Endothelial cell of umbilical vein (primary cell): ENCODE data around the gene CASP5. TPM values are rescaled to one million over a fixed set of nuclear protein-coding genes. Genes with fewer than 3 reads are reported as not detected.

Experiments
- BruUV-seq: library from RNA; stranded (reverse); fragments of 400-500 nt; replicated peaks from 2 replicates; lab custom pipeline; 2021; lab: Mats Ljungman, UMichigan
- CTCF ChIA-PET: fragments of 300-600, 350-600 bp; sonication (Branson Sonifier 250); formaldehyde crosslinking; loops from one replicate; lab custom pipeline; 2021; ENCODE audit warnings: antibody characterized with exemption, inconsistent platforms; lab: Charles Lee
- POLR2A ChIA-PET: fragments of 300-600, 350-600 bp; sonication (Branson Sonifier 250); formaldehyde crosslinking; loops from one replicate; lab custom pipeline; 2021; ENCODE audit warnings: antibody characterized with exemption, inconsistent platforms; lab: Charles Lee
- DNase-seq: peaks from one replicate; pipeline ENCODE4 v3.0.0-alpha.2; 2011; ENCODE audit warnings: low read depth, low spot score
- FAIRE-seq: peaks from 2 replicates; lab custom pipeline; 2011; peaks lifted over from hg19 to GRCh38; lab: Jason Lieb, UNC
- H2AFZ ChIP-seq: 2 replicates; pipeline ENCODE4 v1.6.0; 2012; ENCODE audit warnings: low read depth, low read length, control low read depth, inconsistent platforms
- H3K27ac ChIP-seq: 2 replicates; pipeline ENCODE4 v1.5.1; 2011; ENCODE audit warnings: low read depth, mild to moderate bottlenecking, control low read depth, low read length, moderate library complexity; ENCODE audit not compliant: insufficient read depth
- H3K27me3 ChIP-seq, 2 experiments: 2 replicates each; pipeline versions ENCODE4 v1.6.0 to v1.6.1; 2011; ENCODE audit warnings: low read length in 2 of 2, mixed read lengths in 1 of 2; ENCODE audit not compliant: control insufficient read depth in 2 of 2, insufficient read depth in 2 of 2
- H3K36me3 ChIP-seq, 2 experiments: 2 replicates in 1 of 2; 3 replicates in 1 of 2; pipeline ENCODE4 v1.5.1; 2011; ENCODE audit warnings: low read length in 2 of 2, mild to moderate bottlenecking in 1 of 2, moderate library complexity in 1 of 2; ENCODE audit not compliant: control insufficient read depth in 2 of 2, insufficient read depth in 2 of 2; ENCODE audit errors: extremely low read depth in 1 of 2
- H3K4me1 ChIP-seq: 3 replicates; pipeline ENCODE4 v1.5.1; 2011; ENCODE audit warnings: mild to moderate bottlenecking, low read length; ENCODE audit not compliant: control insufficient read depth, insufficient read depth; ENCODE audit errors: extremely low read depth
- H3K4me2 ChIP-seq: 2 replicates; pipeline ENCODE4 v1.6.1; 2011; ENCODE audit warnings: low read length, control low read depth, mixed read lengths; ENCODE audit not compliant: insufficient read depth
- H3K4me3 ChIP-seq, 3 experiments: fragments of 200-600 bp in 1 of 3; sonication (generic), shearing (Covaris generic) in 1 of 3; replicated peaks in 1 of 3; 2 replicates each; pipeline ENCODE4 v1.5.1; 2011 to 2016; ENCODE audit warnings: control low read depth in 3 of 3, low read length in 3 of 3, mild to moderate bottlenecking in 2 of 3, inconsistent platforms in 1 of 3, low read depth in 1 of 3, moderate library complexity in 1 of 3; ENCODE audit not compliant: insufficient read depth in 1 of 3
- H3K79me2 ChIP-seq: 2 replicates; pipeline ENCODE4 v1.6.0; 2012; ENCODE audit warnings: low read length, inconsistent platforms; ENCODE audit not compliant: control insufficient read depth, insufficient read depth
- H3K9ac ChIP-seq: replicated peaks from 2 replicates; pipeline ENCODE3; 2011; ENCODE audit warnings: low read length, control low read depth; ENCODE audit not compliant: insufficient read depth; ENCODE audit errors: extremely low read depth
- H3K9me1 ChIP-seq: replicated peaks from 3 replicates; pipeline ENCODE4 v1.6.0; 2011; ENCODE audit warnings: mild to moderate bottlenecking, low read length; ENCODE audit not compliant: control insufficient read depth, insufficient read depth; ENCODE audit errors: extremely low read depth
- H3K9me3 ChIP-seq: replicated peaks from 2 replicates; pipeline ENCODE4 v1.5.1; 2012; ENCODE audit warnings: low read length, inconsistent platforms; ENCODE audit not compliant: control insufficient read depth, insufficient read depth
- H4K20me1 ChIP-seq: replicated peaks from 2 replicates; pipeline ENCODE3; 2011; ENCODE audit warnings: mild to moderate bottlenecking, low read length; ENCODE audit not compliant: control insufficient read depth, insufficient read depth; ENCODE audit errors: extremely low read depth
- CTCF ChIP-seq, 2 donors: IDR thresholded peaks; 1 replicate in 1 of 2; 2 replicates in 1 of 2; pipeline ENCODE4 v1.5.1; 2011; ENCODE audit warnings: low read length in 2 of 2, mild to moderate bottlenecking in 2 of 2, moderate library complexity in 2 of 2, control low read depth in 1 of 2, inconsistent platforms in 1 of 2, low read depth in 1 of 2; ENCODE audit not compliant: insufficient read depth in 1 of 2; ENCODE audit errors: extremely low read depth in 1 of 2
- JUN ChIP-seq: IDR thresholded peaks from 2 replicates; pipeline ENCODE4 v1.6.1; 2011; ENCODE audit warnings: borderline replicate concordance, low read depth; ENCODE audit not compliant: insufficient read length, insufficient read depth
- POLR2A ChIP-seq: IDR thresholded peaks from 2 replicates; pipeline ENCODE4 v1.6.1; 2012; ENCODE audit warnings: low read depth, mild to moderate bottlenecking, control low read depth, low read length
- dilution Hi-C: fragments of 300-500 bp; cut with MboI; formaldehyde crosslinking; loops from one replicate; pipeline ENCODE4 v1.15.0; 2019; ENCODE audit warnings: low sequenced_read_pairs; ENCODE audit not compliant: extremely low pct_ligation_motif_present
- intact Hi-C: fragments of 100-400 bp; cut with micrococcal nuclease; formaldehyde crosslinking; loops from one replicate; pipeline ENCODE4 v1.10.0; 2022
- polyA plus RNA-seq, 4 experiments: library from polyadenylated mRNA; depleted of rRNA in 3 of 4; stranded (reverse) in 3 of 4; unstranded in 1 of 4; fragments of >200 nt; gene quantifications; 2 replicates each; pipeline versions ENCODE4 v1.2.1 to v1.2.3, GENCODE V29; 2011 to 2012; ENCODE audit warnings: missing spikeins in 1 of 4
- total RNA-seq: library from RNA; stranded (reverse); gene quantifications from 2 replicates; pipeline ENCODE4 v1.2.3, GENCODE V29; 2021

The CASP5 gene
- total and polyA plus RNA-seq, 2 donors (not counting 3 experiments of a cell fraction or from before 2014, with no cell fraction given): not detected

- ChIA-PET POLR2A (no interaction called here), CTCF (interaction anchor here (0.6 to 3.9 kb wide), 16 partner anchors 15 to 1264 kb away, joined by 3 to 35 read pairs (median 3); partner anchors contain the start of gene CASP4)
- TF ChIP-seq POLR2A (no peak), JUN (peak; percentile 3), CTCF (IDR thresholded peaks at IDR 0.05; ENCODE audit: extremely low read depth in 1 of 2, insufficient read depth in 1 of 2, low read depth in 1 of 2, low read length in 2 of 2) (peak; percentile 33 to 35)
- no peaks in the 10 kb centered on the region for H3K4me1 ChIP-seq
- dilution Hi-C loops: no loop called here
- H2AFZ ChIP-seq: no peak overlapping the region
- no peaks in the 10 kb centered on the region for H3K9me3 ChIP-seq
- no peaks in the 10 kb centered on the region for H3K27me3 ChIP-seq
- H4K20me1 ChIP-seq: no peaks in the 10 kb centered on the region
- DNase-seq: peak; percentile 74
- no TSS peak for BruUV-seq
- intact Hi-C loops: loop anchor here (1.0 to 5.0 kb wide), 3 partner anchors 100 to 915 kb away; no protein-coding TSS in a partner anchor
- FAIRE-seq: peak; percentile 83
- no peaks in the 10 kb centered on the region for H3K79me2 ChIP-seq
- no peak overlapping the region for H3K4me3 ChIP-seq
- H3K9ac ChIP-seq: no peak overlapping the region
- no peaks in the 10 kb centered on the region for H3K9me1 ChIP-seq
- H3K36me3 ChIP-seq: peaks cover 17 to 22% of the 10 kb centered on the region in 2 experiments
- H3K4me2 ChIP-seq: no peak overlapping the region
- H3K27ac ChIP-seq: no peak overlapping the region
Measured at GRCh38 chr11:104946907-104947306, 76.1 kb downstream of the CASP5 start.

Other genes starting within 250 kb of the CASP5 start
- gene CASP12, start 124.7 kb downstream of the CASP5 start, total RNA-seq: 2.6 and 3.9 TPM in 2 replicates
- gene CASP12, start 124.7 kb downstream of the CASP5 start, polyA plus RNA-seq: 1.4 and 1.5 TPM in 2 replicates
- gene CASP4, start 54.6 kb downstream of the CASP5 start, total RNA-seq: 77.4 and 83.1 TPM in 2 replicates
- 85.4 and 89.1 TPM in 2 replicates for gene CASP4, start 54.6 kb downstream of the CASP5 start, polyA plus RNA-seq
- gene CASP1, start 12.0 kb upstream of the CASP5 start, total RNA-seq: 6.2 and 12.4 TPM in 2 replicates
- 1.4 and 1.8 TPM in 2 replicates for gene CASP1, start 12.0 kb upstream of the CASP5 start, polyA plus RNA-seq
- gene CARD16, start 22.2 kb upstream of the CASP5 start, total RNA-seq: 68.7 and 76.6 TPM in 2 replicates
- gene CARD16, start 22.2 kb upstream of the CASP5 start, polyA plus RNA-seq: 22.3 and 26.8 TPM in 2 replicates
- not detected in 2 replicates for gene CARD18, start 116.6 kb upstream of the CASP5 start, total RNA-seq
- not detected in 2 replicates for gene CARD18, start 116.6 kb upstream of the CASP5 start, polyA plus RNA-seq